Stimulated activated CD4-positive, alpha-beta T cell treated with anti-CD3 and anti-CD28 coated beads, Interleukin-2, amount 100 ng/mL, for 24 hours (primary cell): ENCODE data around the gene GSK3B.
A peak's percentile ranks its signal among the peaks of the same experiment; 100 is the strongest.

Experiments
- DNase-seq, 2 donors: peaks; one replicate each; pipeline ENCODE4 v3.0.0-alpha.2; 2020

Gene GSK3B

DNA sequence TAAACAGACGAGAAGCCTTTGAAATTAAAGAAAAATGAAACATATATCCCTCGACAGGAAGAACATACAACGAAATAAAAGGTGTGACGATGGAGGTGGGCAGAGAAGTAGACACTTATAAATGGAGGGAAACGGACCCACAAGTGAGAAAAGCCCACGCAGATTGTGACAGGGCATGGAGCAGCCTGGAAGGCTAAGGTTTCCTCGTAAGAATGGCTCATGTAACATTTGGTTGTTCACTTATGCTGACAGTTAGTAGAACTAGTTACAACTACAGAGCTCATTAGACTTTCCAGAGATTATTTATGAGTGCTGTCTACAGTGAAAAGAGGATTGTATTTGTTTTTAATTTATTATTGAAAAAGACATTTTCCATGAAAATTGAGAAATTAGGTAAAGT is 229.8 kb downstream of the GSK3B start:
- no peak for DNase-seq

DNA sequence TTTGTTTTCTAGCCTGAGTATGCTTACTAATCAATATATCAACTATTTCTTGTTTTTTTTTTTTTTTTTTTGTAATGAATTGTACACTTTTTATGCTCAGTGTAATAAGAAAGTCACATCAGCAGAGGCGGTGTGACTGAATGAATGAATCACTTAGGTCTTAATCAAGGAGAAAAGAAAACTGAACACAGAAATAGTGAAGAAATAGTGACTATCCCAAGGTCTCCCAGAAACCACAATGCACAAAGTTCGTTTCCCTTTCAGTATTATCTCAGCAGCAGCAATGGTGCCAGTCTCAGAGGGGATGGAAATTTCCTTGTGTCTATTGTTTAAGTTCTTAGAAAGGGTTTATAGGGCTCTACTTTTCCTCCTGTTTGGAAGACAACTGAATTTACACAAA is 231.6 kb downstream of the GSK3B start:
- DNase-seq, result no peak

DNA sequence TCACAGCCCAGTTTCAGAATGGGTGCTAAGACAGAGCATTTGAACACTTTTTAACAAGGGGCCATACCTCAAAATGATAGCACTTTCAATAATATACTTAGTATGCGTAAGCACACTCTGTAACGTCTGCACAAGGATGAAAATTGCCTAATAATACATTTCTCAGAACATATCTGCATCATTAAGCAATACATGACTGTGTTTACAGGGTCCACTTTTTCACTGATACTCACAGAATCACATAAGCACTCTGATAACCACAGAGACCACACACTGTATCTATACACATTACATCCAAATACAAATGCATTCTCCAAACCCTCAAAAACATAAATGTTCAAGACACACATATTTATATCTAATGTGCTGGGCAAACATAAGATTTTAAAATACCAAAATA is 232.6 kb downstream of the GSK3B start:
- no peak for DNase-seq

DNA sequence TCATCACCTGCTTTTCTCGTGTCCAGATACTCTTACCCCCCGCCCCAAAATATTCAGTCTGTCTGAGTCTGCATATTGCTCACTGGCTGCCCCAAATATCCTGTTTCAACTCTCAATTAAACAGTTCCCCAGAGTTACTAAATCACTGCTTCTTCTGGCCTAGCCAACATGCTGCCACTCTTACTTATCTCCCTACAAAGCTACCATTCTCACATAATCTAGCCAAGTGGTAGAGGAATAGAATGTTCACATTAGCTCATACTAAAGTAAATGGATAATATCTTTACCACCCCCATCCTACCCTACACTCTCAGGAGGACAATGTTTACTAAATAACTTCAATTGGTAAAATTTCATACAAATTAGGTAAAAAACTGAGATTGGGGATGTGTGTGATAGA is 234.5 kb downstream of the GSK3B start:
- no peak for DNase-seq

DNA sequence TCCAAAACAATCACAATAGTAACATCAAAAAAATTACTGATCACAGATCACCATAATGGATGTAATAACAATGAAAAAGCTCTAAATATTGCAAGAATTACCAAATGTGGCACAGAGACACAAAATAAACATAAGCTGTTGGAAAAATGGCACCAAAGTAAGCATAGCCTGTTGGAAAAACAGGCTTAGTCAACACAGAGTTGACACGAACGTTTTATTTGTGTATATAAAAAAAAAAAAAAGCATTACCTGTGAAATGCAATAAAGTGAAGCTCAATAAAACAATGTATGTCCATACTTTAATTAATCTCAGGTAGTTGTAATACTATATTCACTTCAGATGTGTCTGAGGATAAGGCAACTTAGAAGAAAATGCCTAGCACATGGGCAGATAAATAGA is 235.3 kb downstream of the GSK3B start:
- DNase-seq, result no peak

DNA sequence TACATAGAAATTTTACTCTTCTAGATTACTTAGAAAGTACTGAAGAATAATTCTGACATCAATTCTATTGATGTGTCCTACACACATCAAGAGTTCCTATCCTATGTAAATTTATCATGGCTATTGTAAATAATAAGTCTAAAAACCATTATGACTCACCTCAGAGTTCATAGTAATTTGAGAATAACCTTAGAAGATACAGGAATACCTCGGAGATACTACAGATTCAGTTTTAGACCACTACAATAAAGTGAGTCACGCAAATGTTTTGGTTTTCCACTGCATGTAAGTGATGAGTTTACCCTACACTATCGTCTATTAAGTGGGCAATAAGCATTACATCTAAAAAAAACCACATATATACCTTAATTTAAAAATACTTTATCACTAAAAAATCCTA is 237.6 kb downstream of the GSK3B start:
- DNase-seq, result no peak

DNA sequence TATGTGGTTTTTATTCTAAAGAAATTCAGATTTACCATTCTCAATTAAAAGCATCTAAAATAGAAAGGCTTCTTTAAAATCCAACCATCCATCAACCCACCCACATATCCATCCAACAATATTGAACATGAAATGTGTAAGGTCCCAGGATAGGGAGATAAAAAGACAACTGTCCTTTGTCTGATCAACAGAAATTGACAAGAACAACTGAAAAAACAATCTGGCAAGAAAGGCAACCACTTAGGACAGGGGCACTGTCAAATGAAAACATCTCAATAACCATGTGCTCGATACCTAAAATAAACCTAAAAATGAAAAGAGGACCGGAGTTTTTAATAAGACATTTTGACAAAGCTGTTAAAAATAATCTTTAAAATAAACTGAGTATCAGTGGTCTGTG is 245.1 kb downstream of the GSK3B start:
- no peak for DNase-seq

DNA sequence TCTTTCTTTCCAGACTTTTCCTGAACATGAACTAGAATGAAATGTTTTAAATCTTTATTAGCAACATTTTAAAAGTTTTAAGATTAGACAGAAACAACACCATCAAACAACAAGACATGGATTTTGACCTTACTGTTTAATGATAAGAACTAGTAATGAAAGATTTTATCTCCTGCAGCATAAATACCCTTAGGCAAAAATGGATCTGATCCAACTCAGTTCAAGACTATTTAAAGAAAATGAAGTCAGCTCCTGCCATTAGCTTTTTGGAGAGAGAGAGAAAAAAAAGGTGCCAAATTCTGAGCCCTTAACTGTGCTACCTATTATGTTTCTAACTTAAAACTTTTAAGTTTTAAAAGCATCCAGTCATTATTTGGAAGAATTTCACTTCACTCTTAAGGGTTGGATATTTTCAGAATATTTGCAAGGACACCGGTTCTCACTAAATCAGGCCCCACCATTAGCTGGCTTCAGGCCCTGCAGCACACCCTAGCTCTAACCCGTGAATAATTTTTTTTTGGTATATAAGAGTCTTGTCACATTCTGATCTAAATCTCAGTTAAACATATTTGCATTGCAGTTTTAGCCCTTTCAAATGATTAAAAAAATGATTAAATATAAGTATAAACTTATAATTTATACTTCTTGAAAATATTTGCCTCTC is 252.3 kb downstream of the GSK3B start:
- no peak for DNase-seq

DNA sequence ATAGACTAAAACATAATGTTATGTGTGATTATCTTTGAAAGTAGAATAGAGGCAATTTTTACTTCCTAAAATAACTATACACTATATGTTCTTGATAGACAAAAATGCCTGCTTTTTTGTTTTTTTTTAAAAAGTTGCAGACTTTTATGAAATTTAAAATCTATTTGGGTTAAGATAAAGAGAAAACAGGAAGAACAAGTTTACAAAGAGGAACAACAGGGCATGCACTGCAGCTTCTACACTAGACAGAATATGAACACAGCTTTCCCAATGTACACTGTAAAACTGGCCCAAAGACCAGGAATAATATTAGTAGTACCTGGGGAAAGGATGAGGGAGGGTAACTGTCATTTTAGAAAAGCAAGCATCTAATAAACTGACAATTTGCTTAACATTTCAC is 258.7 kb downstream of the GSK3B start:
- DNase-seq, result no peak

DNA sequence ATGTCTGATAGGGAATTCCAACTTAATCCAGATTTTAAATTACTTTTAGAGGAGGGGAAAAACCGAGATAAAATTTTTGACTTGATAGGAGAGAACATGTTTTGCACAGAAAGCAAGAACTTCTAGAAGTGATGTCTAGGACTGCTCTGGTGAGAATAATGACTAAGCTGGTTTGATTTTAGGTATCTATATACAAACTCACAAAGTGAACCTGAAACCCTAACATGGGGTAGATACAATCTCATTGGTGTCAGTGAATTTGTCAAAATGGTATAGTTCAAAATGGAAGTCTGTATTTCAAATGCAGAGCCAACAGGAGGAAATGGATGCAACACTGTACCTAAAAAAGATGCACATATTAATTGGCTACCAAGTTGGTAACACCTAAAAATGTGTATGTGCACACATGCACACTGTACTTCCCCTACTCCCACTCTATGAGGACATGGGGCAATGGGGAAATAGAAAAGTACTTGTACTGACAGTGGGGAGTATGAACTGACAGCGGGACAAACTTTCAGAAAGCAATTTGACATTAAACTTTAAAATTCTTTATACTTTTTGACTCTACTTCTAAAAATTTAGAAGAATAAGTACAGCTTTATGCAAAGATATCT is 259.4 kb downstream of the GSK3B start:
- no peak for DNase-seq

DNA sequence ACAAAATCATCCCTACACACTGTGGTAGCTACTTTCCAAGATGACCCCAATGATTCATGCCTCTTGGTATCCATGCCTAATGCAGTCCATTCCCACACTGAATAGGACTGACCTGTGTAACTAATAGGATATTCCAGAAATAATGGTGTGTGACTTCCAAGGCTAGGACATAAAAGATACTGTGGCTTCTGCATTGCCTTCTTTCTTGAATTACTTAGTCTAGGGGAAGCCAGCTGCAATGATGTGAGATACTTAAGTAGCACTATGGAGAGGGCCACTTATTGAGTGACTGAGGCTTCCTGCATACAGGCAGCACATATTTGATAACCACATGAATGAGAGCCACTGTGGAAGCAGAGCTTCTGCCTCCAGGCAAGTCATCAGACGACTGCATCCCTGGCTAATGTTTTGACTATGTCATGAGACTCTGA is 262.3 kb downstream of the GSK3B start:
- no peak for DNase-seq

DNA sequence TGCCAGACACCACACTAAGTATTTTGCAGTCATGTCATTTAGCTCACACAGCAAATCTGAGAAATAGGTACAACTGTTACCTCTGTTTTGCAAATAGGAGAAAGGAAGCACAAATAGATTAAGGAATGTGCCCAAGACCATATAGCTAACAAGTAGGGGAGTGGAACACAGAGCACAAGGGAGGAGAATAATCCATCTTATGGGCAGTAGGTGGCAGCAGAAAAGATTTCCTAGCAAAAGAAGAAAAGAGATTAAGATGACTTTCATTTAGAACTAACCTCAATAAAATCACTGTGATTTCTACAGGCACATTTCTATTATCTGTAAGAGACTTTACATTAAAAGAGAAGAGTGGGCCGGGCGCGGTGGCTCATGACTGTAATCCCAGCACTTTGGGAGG is 263.2 kb downstream of the GSK3B start:
- DNase-seq, result no peak

DNA sequence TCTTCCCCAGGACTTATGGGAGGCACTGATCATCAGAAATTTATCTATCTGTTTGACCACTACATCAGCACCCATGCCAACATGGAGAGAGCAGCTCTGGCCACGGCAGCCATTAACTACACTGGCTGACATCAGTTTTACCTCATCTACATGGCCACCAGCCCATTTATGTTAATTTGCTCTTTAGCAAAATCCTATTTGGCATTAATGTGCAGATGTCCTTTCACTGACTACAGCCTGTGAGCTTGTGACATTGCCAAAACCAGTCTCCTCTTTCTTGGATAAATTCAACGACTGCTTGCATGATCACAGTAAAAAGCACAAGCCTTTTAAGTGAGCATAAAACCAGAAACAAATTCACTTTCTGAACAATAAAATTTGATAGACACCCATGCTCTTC is 264.8 kb downstream of the GSK3B start:
- DNase-seq, result no peak

DNA sequence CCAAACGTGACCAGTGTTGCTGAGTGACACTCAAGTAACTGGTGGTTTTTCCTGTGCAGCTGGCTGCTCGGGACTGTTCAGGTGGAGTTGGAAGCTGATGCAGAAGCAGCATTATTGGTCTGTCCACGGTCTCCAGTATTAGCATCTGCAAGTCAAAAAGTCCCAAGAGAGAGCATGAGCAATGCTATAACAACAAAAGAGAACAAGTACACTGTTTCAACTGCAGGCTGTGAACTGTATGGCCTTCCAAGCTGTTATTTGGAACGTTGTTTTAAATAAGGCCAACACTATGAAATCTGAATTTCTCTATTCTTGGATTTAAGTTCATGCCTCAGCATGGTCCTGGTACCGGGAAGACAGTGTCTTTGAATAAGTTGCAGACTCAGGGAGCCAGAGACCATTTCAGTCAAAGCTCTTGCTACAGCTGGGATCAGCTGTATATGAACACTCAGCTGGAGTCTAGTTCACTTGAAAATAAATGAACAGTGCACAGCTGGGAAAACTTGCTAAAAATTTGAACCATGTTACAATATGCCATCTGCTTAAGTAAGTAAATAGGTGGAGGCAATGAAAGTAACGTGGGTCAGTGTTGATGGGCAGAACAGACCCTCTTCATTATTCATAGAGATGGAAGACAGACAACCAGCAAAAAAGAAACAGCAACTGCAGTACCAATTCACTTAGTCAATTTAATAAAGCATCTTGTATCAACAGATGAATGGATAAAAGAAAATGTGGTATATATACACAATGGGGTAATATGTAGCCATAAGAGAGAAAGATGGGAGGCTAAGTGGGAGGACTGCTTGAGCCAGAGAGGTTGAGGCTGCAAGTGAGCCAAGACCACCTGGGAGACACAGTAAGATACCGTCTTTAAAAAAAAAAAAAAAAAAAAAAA is 267.3 kb downstream of the GSK3B start:
- no peak for DNase-seq

DNA sequence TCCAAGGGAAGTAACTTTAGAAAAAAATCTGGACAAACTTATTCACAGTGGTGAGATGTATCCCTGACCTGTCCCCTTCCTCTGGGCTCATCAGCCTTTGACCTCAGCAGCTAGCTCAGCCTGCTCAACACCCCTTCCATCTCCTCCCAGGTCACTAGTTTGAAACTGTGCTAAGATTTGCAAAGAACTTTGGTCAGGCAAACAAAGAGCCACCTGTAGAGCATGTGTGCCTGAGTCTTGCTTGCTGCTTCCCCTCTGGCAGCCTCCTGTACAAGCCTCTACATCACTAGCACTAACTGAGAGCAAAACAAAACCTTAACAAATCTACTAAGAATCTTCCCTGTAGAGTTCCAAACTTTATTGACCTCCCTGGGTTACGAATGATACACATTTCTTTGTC is 268.4 kb downstream of the GSK3B start:
- DNase-seq, result no peak

DNA sequence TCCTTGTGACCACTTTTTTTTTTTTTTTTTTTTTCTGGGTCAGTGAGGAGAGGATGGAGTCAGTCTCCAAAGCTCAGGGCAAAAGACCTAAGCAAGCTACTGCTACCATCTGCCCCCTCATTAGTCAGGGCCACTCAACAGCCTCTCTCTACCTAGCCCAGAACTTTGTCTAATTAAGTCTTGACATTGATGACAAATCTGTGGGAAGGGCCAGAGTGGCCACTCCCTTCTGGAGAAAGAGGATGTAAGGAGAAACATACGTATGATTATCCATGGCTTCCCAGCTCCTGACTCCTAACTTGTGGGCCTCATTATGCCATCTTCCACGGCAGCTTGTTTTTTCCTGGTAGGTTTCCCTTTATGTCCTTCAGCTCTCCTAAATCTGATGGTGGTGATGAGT is 274.4 kb downstream of the GSK3B start:
- DNase-seq, result no peak

DNA sequence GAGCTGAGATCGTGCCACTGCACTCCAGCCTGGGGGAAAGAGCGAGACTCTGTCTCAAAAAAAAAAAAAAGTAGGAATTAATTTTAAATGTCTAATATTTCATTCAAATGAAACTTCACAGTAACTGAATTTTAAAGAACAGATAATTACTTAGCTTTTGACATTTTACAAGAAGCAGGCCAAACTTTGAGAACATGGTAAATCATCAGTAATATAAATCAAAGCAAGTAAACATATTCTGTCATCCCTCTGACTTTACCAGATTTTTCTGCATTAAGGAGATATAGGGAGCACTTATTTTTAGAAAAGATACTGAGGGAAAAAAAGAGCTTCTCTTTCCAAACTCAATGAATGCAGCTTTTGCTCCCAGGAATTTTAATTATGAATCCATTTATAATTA is 275.3 kb downstream of the GSK3B start:
- no peak for DNase-seq

DNA sequence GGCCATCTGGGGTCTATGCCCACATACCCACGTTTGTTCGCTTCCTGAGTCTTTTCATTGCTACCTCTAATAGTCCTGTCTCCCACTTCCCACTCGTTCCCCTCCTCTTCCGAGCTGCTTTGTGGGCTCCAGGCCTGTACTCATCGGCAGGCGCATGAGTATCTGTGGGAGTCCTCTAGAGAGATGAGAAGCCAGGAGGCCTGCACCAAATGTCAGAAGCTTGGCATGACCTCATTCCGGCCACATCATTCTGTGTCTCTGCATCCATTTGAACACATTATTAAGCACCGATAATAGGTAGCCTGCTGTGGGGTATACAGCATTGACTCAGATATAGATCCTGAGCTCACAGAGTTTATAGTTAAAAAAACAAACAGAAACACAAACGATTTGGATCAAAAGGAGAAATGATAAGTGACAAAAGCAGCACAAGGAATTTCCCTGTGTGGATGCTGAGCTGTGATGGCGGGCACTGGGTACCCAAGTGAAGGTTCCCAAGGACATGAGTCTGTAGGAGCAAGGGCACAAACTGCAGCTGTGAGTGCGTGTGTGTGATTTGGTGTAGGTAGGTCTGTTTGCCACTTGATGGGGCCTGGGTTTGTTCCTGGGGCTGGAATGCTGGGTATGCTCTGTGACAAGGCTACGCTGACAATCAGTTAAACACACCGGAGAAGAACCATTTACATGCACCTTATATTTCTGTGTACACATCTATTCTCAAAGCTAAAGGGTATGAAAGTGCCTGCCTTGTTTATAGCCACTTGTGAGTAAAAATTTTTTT is 276.5 kb downstream of the GSK3B start:
- no peak for DNase-seq

DNA sequence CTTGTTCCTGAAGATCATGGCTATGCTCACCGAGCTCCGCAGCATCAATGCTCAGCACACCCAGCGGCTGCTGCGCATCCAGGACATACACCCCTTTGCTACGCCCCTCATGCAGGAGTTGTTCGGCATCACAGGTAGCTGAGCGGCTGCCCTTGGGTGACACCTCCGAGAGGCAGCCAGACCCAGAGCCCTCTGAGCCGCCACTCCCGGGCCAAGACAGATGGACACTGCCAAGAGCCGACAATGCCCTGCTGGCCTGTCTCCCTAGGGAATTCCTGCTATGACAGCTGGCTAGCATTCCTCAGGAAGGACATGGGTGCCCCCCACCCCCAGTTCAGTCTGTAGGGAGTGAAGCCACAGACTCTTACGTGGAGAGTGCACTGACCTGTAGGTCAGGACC is 277.2 kb downstream of the GSK3B start:
- no peak for DNase-seq

DNA sequence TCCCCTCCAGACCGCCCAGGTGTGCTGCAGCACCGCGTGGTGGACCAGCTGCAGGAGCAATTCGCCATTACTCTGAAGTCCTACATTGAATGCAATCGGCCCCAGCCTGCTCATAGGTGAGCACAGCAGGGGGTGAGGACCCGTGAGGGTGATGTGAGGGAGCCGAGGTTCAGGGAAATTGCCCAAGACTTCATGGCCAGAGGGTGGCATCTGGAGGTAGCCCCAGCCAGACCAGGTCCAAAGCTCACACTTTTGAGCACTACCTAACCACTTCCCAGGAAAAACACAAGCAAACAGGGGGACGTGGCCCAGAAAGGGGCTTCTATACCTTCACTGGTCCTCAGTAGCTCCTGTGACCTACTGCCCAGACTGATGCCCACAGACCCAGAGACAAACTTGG is 278.5 kb downstream of the GSK3B start:
- no peak for DNase-seq

DNA sequence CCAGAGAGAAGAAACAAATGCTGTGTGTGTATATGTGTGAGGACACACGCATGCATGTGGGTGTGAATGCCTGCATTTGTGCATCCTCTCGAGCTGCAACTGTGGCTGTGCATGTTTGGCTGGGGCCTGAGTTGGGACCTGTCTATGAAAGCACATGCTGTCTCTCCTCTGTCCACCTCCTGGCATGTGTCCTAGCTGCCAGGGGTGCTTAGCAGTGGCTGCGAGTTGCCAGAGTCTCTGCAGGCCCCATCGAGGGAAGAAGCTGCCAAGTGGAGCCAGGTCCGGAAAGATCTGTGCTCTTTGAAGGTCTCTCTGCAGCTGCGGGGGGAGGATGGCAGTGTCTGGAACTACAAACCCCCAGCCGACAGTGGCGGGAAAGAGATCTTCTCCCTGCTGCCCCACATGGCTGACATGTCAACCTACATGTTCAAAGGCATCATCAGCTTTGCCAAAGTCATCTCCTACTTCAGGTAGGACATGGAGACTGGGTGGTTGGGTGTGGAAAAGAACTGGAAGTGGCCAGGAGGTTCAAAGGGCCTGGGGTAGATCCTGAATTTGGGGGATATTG is 281.7 kb downstream of the GSK3B start:
- no peak for DNase-seq

DNA sequence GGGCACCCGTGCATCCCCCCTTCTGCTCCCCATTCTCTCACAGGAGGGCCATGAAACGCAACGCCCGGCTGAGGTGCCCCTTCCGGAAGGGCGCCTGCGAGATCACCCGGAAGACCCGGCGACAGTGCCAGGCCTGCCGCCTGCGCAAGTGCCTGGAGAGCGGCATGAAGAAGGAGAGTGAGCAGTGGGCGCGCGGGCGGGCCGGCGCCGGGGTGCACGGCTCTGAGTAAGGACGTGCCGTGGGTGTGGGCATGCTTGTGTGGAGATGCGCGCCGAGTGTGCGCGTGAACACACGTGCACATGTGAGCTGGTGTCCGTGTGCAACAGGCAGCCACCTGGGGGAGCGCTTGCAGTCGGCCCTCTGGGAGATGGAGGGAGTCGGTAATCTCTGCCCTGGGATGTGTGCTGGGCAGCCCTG is 284.2 kb downstream of the GSK3B start:
- DNase-seq, result peak; percentile 65
